Gastroesophageal sphincter (tissue), 3 donors: ENCODE measurements around the gene PCDHGC3.

Experiments
- CTCF ChIP-seq, 4 experiments: fragments of 200-600 bp in 2 of 4; fragments of 450-650 bp in 2 of 4; sonication (generic) in 1 of 4; IDR thresholded peaks; one replicate each; pipeline ENCODE4 v1.5.1; 2017 to 2019; ENCODE audit warnings: antibody characterized with exemption in 4 of 4, mild to moderate bottlenecking in 2 of 4, moderate library complexity in 2 of 4
- EP300 ChIP-seq: sonication (generic); formaldehyde crosslinking; IDR thresholded peaks from one replicate; pipeline ENCODE4 v1.6.1; 2017; ENCODE audit warnings: antibody characterized with exemption, mild to moderate bottlenecking
- POLR2A ChIP-seq, 2 donors: fragments of 450-650 bp; IDR thresholded peaks; one replicate each; pipeline ENCODE4 v1.6.1; 2017; ENCODE audit warnings: antibody characterized with exemption in 2 of 2, mild to moderate bottlenecking in 2 of 2, moderate library complexity in 1 of 2
- POLR2AphosphoS5 ChIP-seq: sonication (generic); formaldehyde crosslinking; IDR thresholded peaks from one replicate; pipeline ENCODE4 v1.6.1; 2017; ENCODE audit warnings: antibody characterized with exemption

GRCh38 chr5:141513627-141514329, 38.0 kb downstream of the PCDHGC3 start:
- no peak for TF ChIP-seq CTCF (IDR thresholded peaks at IDR 0.05)
- TF ChIP-seq POLR2A (IDR thresholded peaks at IDR 0.05) = no peak
- TF ChIP-seq POLR2AphosphoS5 = peak; percentile 46
- TF ChIP-seq EP300 = no peak
